MM.1S (cell line): ENCODE data around the gene SLC6A16.

ENCODE experiments used
- DNase-seq: peaks from one replicate; pipeline ENCODE4 v3.0.0-alpha.2; 2015
- H2AFZ ChIP-seq: fragments of 300-600 bp; sonication (generic); 2 replicates; pipeline ENCODE4 v1.6.0; 2016; ENCODE audit warnings: antibody characterized with exemption, low read length
- H3F3A ChIP-seq: fragments of 300-600 bp; sonication (generic); 2 replicates; pipeline ENCODE4 v1.6.1; 2016; ENCODE audit warnings: mild to moderate bottlenecking, antibody characterized with exemption, low read length, moderate library complexity, mixed read lengths; ENCODE audit not compliant: insufficient read depth
- H3K27ac ChIP-seq: fragments of 300-600 bp; sonication (generic); 2 replicates; pipeline ENCODE4 v1.5.1; 2016; ENCODE audit warnings: mild to moderate bottlenecking, low read length
- H3K27me3 ChIP-seq: fragments of 300-600 bp; sonication (generic); replicated peaks from 2 replicates; pipeline ENCODE4 v1.6.0; 2016; ENCODE audit warnings: low read length; ENCODE audit not compliant: insufficient read depth
- H3K36me3 ChIP-seq: fragments of 300-600 bp; sonication (generic); replicated peaks from 2 replicates; pipeline ENCODE4 v1.6.1; 2016; ENCODE audit warnings: mild to moderate bottlenecking, low read length, mixed read lengths; ENCODE audit not compliant: insufficient read depth
- H3K4me1 ChIP-seq: fragments of 300-600 bp; sonication (generic); 2 replicates; pipeline ENCODE4 v1.6.1; 2016; ENCODE audit warnings: low read length, mixed read lengths
- H3K4me2 ChIP-seq: fragments of 300-600 bp; sonication (generic); 2 replicates; pipeline ENCODE4 v1.6.0; 2016; ENCODE audit warnings: low read depth, low read length
- H3K4me3 ChIP-seq: fragments of 300-600 bp; sonication (generic); 2 replicates; pipeline ENCODE4 v1.5.1; 2016; ENCODE audit warnings: low read length, mixed read lengths
- H3K79me2 ChIP-seq: fragments of 300-600 bp; sonication (generic); 2 replicates; pipeline ENCODE4 v1.6.1; 2016; ENCODE audit warnings: mixed run types, low read length, mixed read lengths
- H3K9ac ChIP-seq: fragments of 300-600 bp; sonication (generic); 2 replicates; pipeline ENCODE4 v1.6.1; 2016; ENCODE audit warnings: low read length, mixed read lengths
- H3K9me2 ChIP-seq: fragments of 300-600 bp; sonication (generic); replicated peaks from 2 replicates; pipeline ENCODE4 v1.6.1; 2016; ENCODE audit warnings: mild to moderate bottlenecking, low read length, mixed read lengths; ENCODE audit not compliant: insufficient read depth
- H3K9me3 ChIP-seq: fragments of 300-600 bp; sonication (generic); replicated peaks from 2 replicates; pipeline ENCODE4 v1.6.1; 2016; ENCODE audit warnings: mild to moderate bottlenecking, low read length, mixed read lengths; ENCODE audit not compliant: insufficient read depth
- H4K20me1 ChIP-seq: fragments of 300-600 bp; sonication (generic); 2 replicates; pipeline ENCODE4 v1.6.1; 2016; ENCODE audit warnings: mild to moderate bottlenecking, low read length, moderate library complexity, mixed read lengths; ENCODE audit not compliant: insufficient read depth
- EZH2 ChIP-seq: fragments of 300-600 bp; sonication (generic); optimal IDR thresholded peaks from 2 replicates; pipeline ENCODE3; 2017; ENCODE audit warnings: low read depth, mild to moderate bottlenecking, antibody characterized with exemption, low read length, mixed read lengths
- EZH2phosphoT487 ChIP-seq: fragments of 300-600 bp; sonication (generic); IDR thresholded peaks from 2 replicates; pipeline ENCODE4 v1.6.1; 2018; ENCODE audit warnings: antibody characterized with exemption, low read length
- TF ChIP-seq, protein P1 (sequence below): fragments of 300-600 bp; sonication (generic); IDR thresholded peaks from 2 replicates; pipeline ENCODE4 v1.5.1; 2016; ENCODE audit warnings: antibody characterized with exemption, low read length, mixed read lengths

SLC6A16 gene

DNA sequence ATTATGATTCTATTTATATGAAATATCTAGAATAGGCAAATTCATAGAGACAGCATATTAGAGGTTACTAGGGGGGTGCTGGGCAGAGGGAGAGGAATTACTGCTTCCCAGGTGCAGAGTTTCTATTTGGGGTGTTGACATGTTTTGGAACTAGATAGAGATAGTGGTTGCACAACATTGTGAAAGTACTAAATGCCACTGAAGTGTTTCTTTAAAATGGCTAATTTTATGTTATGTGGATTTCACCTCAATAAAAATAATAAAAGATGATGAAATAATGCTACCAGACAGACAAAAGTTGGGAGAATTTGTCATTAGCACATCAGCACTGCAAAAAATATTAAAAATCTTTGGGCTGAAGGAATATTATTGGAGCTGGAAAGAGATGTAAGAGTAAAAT lies 63.4 kb downstream of the SLC6A16 start:
- TF ChIP-seq, protein P1, sequence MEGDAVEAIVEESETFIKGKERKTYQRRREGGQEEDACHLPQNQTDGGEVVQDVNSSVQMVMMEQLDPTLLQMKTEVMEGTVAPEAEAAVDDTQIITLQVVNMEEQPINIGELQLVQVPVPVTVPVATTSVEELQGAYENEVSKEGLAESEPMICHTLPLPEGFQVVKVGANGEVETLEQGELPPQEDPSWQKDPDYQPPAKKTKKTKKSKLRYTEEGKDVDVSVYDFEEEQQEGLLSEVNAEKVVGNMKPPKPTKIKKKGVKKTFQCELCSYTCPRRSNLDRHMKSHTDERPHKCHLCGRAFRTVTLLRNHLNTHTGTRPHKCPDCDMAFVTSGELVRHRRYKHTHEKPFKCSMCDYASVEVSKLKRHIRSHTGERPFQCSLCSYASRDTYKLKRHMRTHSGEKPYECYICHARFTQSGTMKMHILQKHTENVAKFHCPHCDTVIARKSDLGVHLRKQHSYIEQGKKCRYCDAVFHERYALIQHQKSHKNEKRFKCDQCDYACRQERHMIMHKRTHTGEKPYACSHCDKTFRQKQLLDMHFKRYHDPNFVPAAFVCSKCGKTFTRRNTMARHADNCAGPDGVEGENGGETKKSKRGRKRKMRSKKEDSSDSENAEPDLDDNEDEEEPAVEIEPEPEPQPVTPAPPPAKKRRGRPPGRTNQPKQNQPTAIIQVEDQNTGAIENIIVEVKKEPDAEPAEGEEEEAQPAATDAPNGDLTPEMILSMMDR: no peak
- TF ChIP-seq EZH2 (no peak), EZH2phosphoT487 (no peak)
- H3K4me2 ChIP-seq: no peak overlapping the region
- H3F3A ChIP-seq: no peaks in the 10 kb centered on the region
- H3K4me3 ChIP-seq: no peak overlapping the region
- peaks cover 37% of the 10 kb centered on the region for H3K27me3 ChIP-seq
- no peak overlapping the region for H3K9ac ChIP-seq
- no peak overlapping the region for H3K27ac ChIP-seq
- no peaks in the 10 kb centered on the region for H4K20me1 ChIP-seq
- no peak for DNase-seq
- no peaks in the 10 kb centered on the region for H3K79me2 ChIP-seq
- H3K9me3 ChIP-seq: no peaks in the 10 kb centered on the region
- no peak overlapping the region for H2AFZ ChIP-seq
- H3K36me3 ChIP-seq: no peaks in the 10 kb centered on the region
- H3K9me2 ChIP-seq: no peaks in the 10 kb centered on the region
- no peaks in the 10 kb centered on the region for H3K4me1 ChIP-seq

DNA sequence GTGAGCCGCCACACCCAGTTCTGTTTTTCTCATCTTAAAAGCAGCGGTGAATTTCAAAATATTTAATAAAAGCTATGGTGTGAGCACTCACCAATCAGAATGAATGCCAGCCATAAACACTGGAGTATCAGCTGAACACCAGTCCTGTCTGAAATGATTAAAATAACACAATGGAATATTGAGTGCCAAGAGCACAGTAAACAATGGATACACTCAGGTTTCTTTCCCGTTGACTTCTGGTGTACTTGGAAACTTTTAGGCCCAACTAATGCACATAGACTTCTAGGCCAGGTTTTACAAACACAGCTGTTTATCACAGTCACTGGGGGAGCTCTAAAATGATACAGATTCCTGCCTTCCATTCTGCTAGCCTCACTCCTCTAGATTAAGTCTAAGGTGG lies 68.3 kb downstream of the SLC6A16 start:
- Histone ChIP-seq H3K4me1 (no peaks in the 10 kb centered on the region), H3F3A (no peaks in the 10 kb centered on the region), H3K4me3 (no peak overlapping the region), H3K4me2 (no peak overlapping the region), H3K27me3 (peaks cover 66% of the 10 kb centered on the region), H3K36me3 (no peaks in the 10 kb centered on the region), H3K27ac (no peak overlapping the region), H2AFZ (no peak overlapping the region), H4K20me1 (no peaks in the 10 kb centered on the region), H3K9me2 (no peaks in the 10 kb centered on the region), H3K79me2 (no peaks in the 10 kb centered on the region), H3K9me3 (no peaks in the 10 kb centered on the region), H3K9ac (no peak overlapping the region)
- TF ChIP-seq EZH2phosphoT487 (no peak), EZH2 (no peak)
- TF ChIP-seq, protein P1: no peak
- no peak for DNase-seq

DNA sequence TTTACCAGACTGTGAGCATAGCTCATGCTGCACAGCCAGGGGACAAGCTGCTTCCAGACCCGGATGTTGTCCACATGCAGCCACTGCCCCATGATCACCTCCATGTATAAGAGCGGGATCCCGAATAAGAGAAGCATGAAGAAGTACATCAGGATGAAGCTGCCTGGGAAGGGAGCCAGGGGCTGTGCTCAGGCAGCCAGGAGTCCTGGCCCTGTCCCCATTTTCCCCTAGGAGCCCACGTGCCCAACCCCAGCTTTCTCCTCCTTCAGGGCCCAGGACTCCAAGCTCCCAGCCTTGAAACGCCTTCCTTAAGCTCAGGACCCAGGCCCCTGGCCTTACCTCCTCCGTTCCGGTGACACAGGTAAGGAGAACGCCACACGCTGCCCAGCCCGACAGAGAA lies 69.3 kb downstream of the SLC6A16 start:
- H2AFZ ChIP-seq: no peak overlapping the region
- no peaks in the 10 kb centered on the region for H3F3A ChIP-seq
- H3K36me3 ChIP-seq: no peaks in the 10 kb centered on the region
- TF ChIP-seq EZH2phosphoT487 (no peak), EZH2 (no peak)
- TF ChIP-seq, protein P1: no peak
- H3K27ac ChIP-seq: no peak overlapping the region
- no peaks in the 10 kb centered on the region for H4K20me1 ChIP-seq
- no peaks in the 10 kb centered on the region for H3K79me2 ChIP-seq
- no peaks in the 10 kb centered on the region for H3K4me1 ChIP-seq
- no peak overlapping the region for H3K9ac ChIP-seq
- no peaks in the 10 kb centered on the region for H3K9me3 ChIP-seq
- no peak overlapping the region for H3K4me3 ChIP-seq
- no peak for DNase-seq
- H3K27me3 ChIP-seq: peaks cover 69% of the 10 kb centered on the region
- H3K9me2 ChIP-seq: no peaks in the 10 kb centered on the region
- H3K4me2 ChIP-seq: no peak overlapping the region
